Spleen (tissue), 11 donors: ENCODE results near the gene FERD3L. TPM values are rescaled to one million over a fixed set of nuclear protein-coding genes. Genes with fewer than 3 reads are reported as not detected.

Experiments
- DNase-seq: peaks from one replicate; pipeline ENCODE4 v3.0.0-alpha.2; 2020
- H3K27ac ChIP-seq, 8 donors: fragments of 200-600 bp; sonication (generic) in 7 of 8; 1 replicate in 4 of 8; 2 replicates in 4 of 8; pipeline versions ENCODE4 v1.5.0 to v1.8.0; 2016 to 2021; ENCODE audit warnings: inconsistent platforms in 4 of 8, mild to moderate bottlenecking in 4 of 8, moderate library complexity in 1 of 8
- H3K27me3 ChIP-seq, 7 donors: fragments of 200-600 bp; sonication (generic) in 6 of 7; replicated peaks in 1 of 7; 1 replicate in 4 of 7; 2 replicates in 3 of 7; pipeline versions ENCODE4 v1.5.0 to v1.8.0; 2016 to 2021; ENCODE audit warnings: inconsistent platforms in 3 of 7, mild to moderate bottlenecking in 1 of 7
- H3K36me3 ChIP-seq, 6 donors: fragments of 200-600 bp; sonication (generic) in 5 of 6; 1 replicate in 4 of 6; 2 replicates in 2 of 6; pipeline versions ENCODE4 v1.5.0 to v1.8.0; 2016 to 2021; ENCODE audit warnings: inconsistent platforms in 2 of 6
- H3K4me1 ChIP-seq, 6 donors: fragments of 200-600 bp; sonication (generic) in 5 of 6; 1 replicate in 3 of 6; 2 replicates in 3 of 6; pipeline versions ENCODE4 v1.5.0 to v1.8.0; 2016 to 2021; ENCODE audit warnings: inconsistent platforms in 3 of 6
- H3K4me3 ChIP-seq, 8 donors: fragments of 200-600 bp; sonication (generic) in 7 of 8; 1 replicate in 4 of 8; 2 replicates in 4 of 8; pipeline versions ENCODE4 v1.5.0 to v1.8.0; 2016 to 2021; ENCODE audit warnings: inconsistent platforms in 4 of 8, mild to moderate bottlenecking in 4 of 8, moderate library complexity in 2 of 8
- H3K9me3 ChIP-seq, 8 donors: fragments of 200-600 bp; sonication (generic) in 7 of 8; 1 replicate in 4 of 8; 2 replicates in 4 of 8; pipeline versions ENCODE4 v1.5.0 to v1.8.0; 2016 to 2021; ENCODE audit warnings: inconsistent platforms in 4 of 8
- CTCF ChIP-seq, 11 experiments: fragments of 200-600 bp in 7 of 11; fragments of 450-650 bp in 4 of 11; sonication (generic) in 4 of 11; IDR thresholded peaks in 8 of 11; conservative IDR thresholded peaks in 3 of 11; 1 replicate in 7 of 11; 2 replicates in 4 of 11; pipeline versions ENCODE4 v1.4.0 to v1.8.0; 2016 to 2021; ENCODE audit warnings: antibody characterized with exemption in 11 of 11, inconsistent platforms in 4 of 11, mild to moderate bottlenecking in 1 of 11
- POLR2A ChIP-seq, 3 donors: fragments of 450-650 bp; IDR thresholded peaks; one replicate each; pipeline ENCODE4 v1.5.1; 2017; ENCODE audit warnings: antibody characterized with exemption in 3 of 3, mild to moderate bottlenecking in 1 of 3
- POLR2AphosphoS5 ChIP-seq, 3 donors: sonication (generic); formaldehyde crosslinking; IDR thresholded peaks; one replicate each; pipeline ENCODE4 v1.5.1; 2017; ENCODE audit warnings: antibody characterized with exemption in 3 of 3
- WGBS, 5 donors: extraction: QIAGEN DNeasy Blood & Tissue Kit in 3 of 5; methylation state at CpG; one replicate each; pipeline versions ENCODE4 v1.1.5 to v1.1.7; 2013 to 2018; 5-methylcytosine and 5-hydroxymethylcytosine counted together
- intact Hi-C: fragments of 100-400 bp; cut with DNase I; formaldehyde crosslinking; loops from one replicate; pipeline ENCODE4 v1.15.0; 2023; ENCODE audit warnings: low total_unique reads
- polyA plus RNA-seq, 3 donors: library from polyadenylated mRNA; stranded (reverse); fragments of 200-250 nt; gene quantifications; one replicate each; pipeline ENCODE4 v1.2.1, GENCODE V29; 2013
- total RNA-seq, 7 donors: library from RNA; depleted of rRNA in 3 of 7; stranded (reverse); fragments of >200 nt in 3 of 7; fragmentation: NEBNext Ultra II Directional in 4 of 7; extraction: Animal tissue kit (Norgen Biotek cat#: 25700) in 4 of 7; gene quantifications; one replicate each; pipeline versions ENCODE4 v1.1.0 to v1.2.1, GENCODE V29; 2016 to 2021
- donor health status: healthy with polysubstance abuse.
- donor health status: DM: no; HTN: no; CAD: no; lungs with moderate emphysema.
- donor health status: DM: no; HTN: no; CAD: no.
- donor health status: Bipolar disorder and iron deficiency.
- donor health status: healthy.
- donor health status: DM: no; HTN: no; CAD: no.
- donor health status: DM: yes; HTN: yes; CAD: no.

The FERD3L gene
- total and polyA plus RNA-seq, 10 donors = not detected

GRCh38 chr7:19111474-19112273 is 33.5 kb downstream of the FERD3L start:
- Histone ChIP-seq H3K27me3 (peaks cover 4 to 100% (median 97%) of the 10 kb centered on the region in 7 donors), H3K27ac (no peak overlapping the region), H3K4me3 (peak overlapping the region in 1 of 8 donors; percentile 34), H3K4me1 (peaks cover 6 to 35% (median 26%) of the 10 kb centered on the region in 6 donors), H3K36me3 (no peaks in the 10 kb centered on the region), H3K9me3 (no peaks in the 10 kb centered on the region)
- 13 to 20% (median 18%) methylated on average over 15 of the region's 15 CpGs for WGBS, 5 donors
- TF ChIP-seq CTCF (IDR thresholded peaks at IDR 0.05 in 8 of 11, conservative IDR thresholded peaks at IDR 0.05 in 3 of 11) = no peak
- no peak for TF ChIP-seq POLR2AphosphoS5 (IDR thresholded peaks at IDR 0.05)
- TF ChIP-seq POLR2A (IDR thresholded peaks at IDR 0.05) = no peak
- DNase-seq = no peak
- intact Hi-C loops = no loop called here

GRCh38 chr7:19110776-19111175 is 34.4 kb downstream of the FERD3L start:
- Histone ChIP-seq H3K4me1 (peaks cover 0 to 35% (median 26%) of the 10 kb centered on the region in 6 donors), H3K27ac (no peak overlapping the region), H3K36me3 (no peaks in the 10 kb centered on the region), H3K4me3 (no peak overlapping the region), H3K27me3 (peaks cover 4 to 100% (median 97%) of the 10 kb centered on the region in 7 donors), H3K9me3 (no peaks in the 10 kb centered on the region)
- no peak for DNase-seq
- intact Hi-C loops = no loop called here
- TF ChIP-seq POLR2AphosphoS5 (IDR thresholded peaks at IDR 0.05) = no peak
- TF ChIP-seq POLR2A (IDR thresholded peaks at IDR 0.05) = no peak
- TF ChIP-seq CTCF (IDR thresholded peaks at IDR 0.05 in 8 of 11, conservative IDR thresholded peaks at IDR 0.05 in 3 of 11) = no peak
- 7 to 18% (median 10%) methylated on average over 6 of the region's 6 CpGs for WGBS, 5 donors

DNA sequence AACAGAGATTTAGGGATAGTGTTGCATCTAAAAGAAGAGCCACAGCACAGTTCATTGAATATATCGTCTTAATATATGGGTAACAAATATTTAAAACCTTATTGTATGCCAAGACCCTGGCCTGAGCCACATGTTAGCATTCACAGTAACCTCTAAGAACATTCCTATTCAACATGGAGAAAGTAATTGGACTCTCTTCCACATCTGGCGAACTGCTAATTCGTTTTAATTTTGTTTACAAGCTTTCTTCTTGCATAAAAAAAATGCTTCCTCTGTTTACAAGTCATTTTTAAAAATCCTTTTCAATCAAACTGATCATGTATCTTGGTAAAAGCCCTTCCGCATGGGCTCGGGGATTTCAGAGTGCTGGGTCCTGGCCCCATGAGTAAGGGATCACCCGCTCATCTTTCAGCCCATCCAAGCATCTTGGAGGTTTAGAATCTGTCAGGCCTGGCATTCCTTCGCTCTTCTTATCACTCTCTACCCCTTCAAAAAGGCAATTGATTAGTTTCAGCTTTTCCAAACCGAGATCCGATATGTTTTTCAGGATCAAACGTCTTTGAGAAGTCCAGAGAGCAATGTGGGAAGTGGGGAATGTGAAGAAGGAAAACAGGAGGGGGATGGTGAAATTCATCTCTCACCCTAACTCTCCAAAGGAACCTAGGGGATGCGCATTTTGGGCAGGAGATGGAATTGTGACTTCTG is 35.0 kb downstream of the FERD3L start:
- Histone ChIP-seq H3K27me3 (peaks cover 4 to 100% (median 97%) of the 10 kb centered on the region in 7 donors), H3K36me3 (no peaks in the 10 kb centered on the region), H3K9me3 (no peaks in the 10 kb centered on the region), H3K4me3 (no peak overlapping the region), H3K4me1 (peaks cover 0 to 33% (median 25%) of the 10 kb centered on the region in 6 donors), H3K27ac (no peak overlapping the region)
- intact Hi-C loops = no loop called here
- WGBS, 5 donors = 12 to 19% (median 14%) methylated on average over 11 of the region's 11 CpGs
- no peak for DNase-seq
- TF ChIP-seq POLR2A (IDR thresholded peaks at IDR 0.05) (no peak), CTCF (IDR thresholded peaks at IDR 0.05 in 8 of 11, conservative IDR thresholded peaks at IDR 0.05 in 3 of 11) (no peak), POLR2AphosphoS5 (IDR thresholded peaks at IDR 0.05) (no peak)
